SK-N-SH treated with all-trans-retinoic acid at 6 μM for 48 hours (cell line): ENCODE results near the gene SNAP25.

Experiments used
- ATAC-seq: fragments of 200-7000 bp; cut with Tn5 transposase; 3 replicates; pipeline ENCODE4 v1.9.1; 2020; ENCODE audit warnings: mild to moderate bottlenecking, moderate library complexity
- ARNTL ChIP-seq: fragments of 450-650 bp; formaldehyde crosslinking; IDR thresholded peaks from 2 replicates; pipeline ENCODE4 v1.5.0; 2020; ENCODE audit warnings: low read depth, mild to moderate bottlenecking, moderate library complexity, borderline replicate concordance
- BACH2 ChIP-seq: fragments of 250-450 bp; sonication (Bioruptor Pico); IDR thresholded peaks from 2 replicates; pipeline ENCODE4 v1.9.0; 2021; ENCODE audit warnings: mild to moderate bottlenecking, borderline replicate concordance
- CSDC2 ChIP-seq: fragments of 250-450 bp; sonication (Bioruptor Pico); IDR thresholded peaks from 2 replicates; pipeline ENCODE4 v1.5.0; 2020; ENCODE audit warnings: mild to moderate bottlenecking, moderate library complexity
- ESRRG ChIP-seq: fragments of 250-450 bp; sonication (Bioruptor Pico); IDR thresholded peaks from 2 replicates; pipeline ENCODE4 v1.6.1; 2021; ENCODE audit warnings: mild to moderate bottlenecking
- GLIS3 ChIP-seq: fragments of 250-450 bp; sonication (Bioruptor Pico); IDR thresholded peaks from 2 replicates; pipeline ENCODE4 v1.5.0; 2020; ENCODE audit warnings: mild to moderate bottlenecking, moderate library complexity
- ISL1 ChIP-seq: fragments of 250-450 bp; sonication (Bioruptor Pico); IDR thresholded peaks from 2 replicates; pipeline ENCODE4 v2.1.2; 2022; ENCODE audit warnings: mild to moderate bottlenecking, moderate library complexity
- OSR1 ChIP-seq: fragments of 250-450 bp; sonication (Bioruptor Pico); IDR thresholded peaks from 2 replicates; pipeline ENCODE4 v1.8.0; 2022; ENCODE audit warnings: moderate library complexity, mild to moderate bottlenecking, inconsistent platforms
- PATZ1 ChIP-seq: fragments of 250-450 bp; sonication (Bioruptor Pico); IDR thresholded peaks from 2 replicates; pipeline ENCODE4 v1.8.0; 2020; ENCODE audit warnings: mild to moderate bottlenecking, moderate library complexity, borderline replicate concordance
- PPARA ChIP-seq: fragments of 250-450 bp; sonication (Bioruptor Pico); IDR thresholded peaks from 2 replicates; pipeline ENCODE4 v1.5.0; 2020; ENCODE audit warnings: mild to moderate bottlenecking, borderline replicate concordance
- RARB ChIP-seq: fragments of 250-450 bp; sonication (Bioruptor Pico); IDR thresholded peaks from 2 replicates; pipeline ENCODE4 v1.8.0; 2021; ENCODE audit warnings: mild to moderate bottlenecking, moderate library complexity
- SNAI2 ChIP-seq: fragments of 250-450 bp; sonication (Bioruptor Pico); IDR thresholded peaks from 2 replicates; pipeline ENCODE4 v1.5.0; 2020; ENCODE audit warnings: mild to moderate bottlenecking, moderate library complexity
- TCF4 ChIP-seq: fragments of 250-450 bp; sonication (Bioruptor Pico); IDR thresholded peaks from 2 replicates; pipeline ENCODE4 v1.8.0; 2021; ENCODE audit warnings: mild to moderate bottlenecking, moderate library complexity, borderline replicate concordance
- TOX ChIP-seq: fragments of 250-450 bp; sonication (Bioruptor Pico); IDR thresholded peaks from 2 replicates; pipeline ENCODE4 v1.8.0; 2021; ENCODE audit warnings: mild to moderate bottlenecking, moderate library complexity, borderline replicate concordance
- TSHZ2 ChIP-seq: fragments of 250-450 bp; sonication (Bioruptor Pico); IDR thresholded peaks from 2 replicates; pipeline ENCODE4 v1.5.0; 2020; ENCODE audit warnings: mild to moderate bottlenecking, moderate library complexity
- ZC3H10 ChIP-seq: fragments of 250-450 bp; sonication (Bioruptor Pico); IDR thresholded peaks from 2 replicates; pipeline ENCODE4 v1.5.1; 2021; ENCODE audit warnings: mild to moderate bottlenecking, moderate library complexity
- ZFP3 ChIP-seq: fragments of 250-450 bp; sonication (Bioruptor Pico); IDR thresholded peaks from 2 replicates; pipeline ENCODE4 v1.5.0; 2020; ENCODE audit warnings: mild to moderate bottlenecking, moderate library complexity
- ZFP30 ChIP-seq: fragments of 450-650 bp; formaldehyde crosslinking; IDR thresholded peaks from 2 replicates; pipeline ENCODE4 v1.5.0; 2022; ENCODE audit warnings: mild to moderate bottlenecking, moderate library complexity
- ZNF565 ChIP-seq: fragments of 450-650 bp; formaldehyde crosslinking; conservative IDR thresholded peaks from 2 replicates; pipeline ENCODE4 v1.5.0; 2020; ENCODE audit warnings: low read depth, mild to moderate bottlenecking, moderate library complexity
- ZNF70 ChIP-seq: fragments of 450-650 bp; formaldehyde crosslinking; IDR thresholded peaks from 2 replicates; pipeline ENCODE4 v1.5.0; 2020; ENCODE audit warnings: mild to moderate bottlenecking, moderate library complexity
- ZNF8 ChIP-seq: fragments of 450-650 bp; formaldehyde crosslinking; IDR thresholded peaks from 2 replicates; pipeline ENCODE4 v1.5.0; 2020; ENCODE audit warnings: mild to moderate bottlenecking, moderate library complexity
- TF ChIP-seq, protein P1 (sequence below): fragments of 250-450 bp; sonication (Bioruptor Pico); IDR thresholded peaks from 2 replicates; pipeline ENCODE4 v1.8.0; 2021; ENCODE audit warnings: low read depth, mild to moderate bottlenecking, moderate library complexity, borderline replicate concordance
- TF ChIP-seq, protein P2 (sequence below): fragments of 250-450 bp; sonication (Bioruptor Pico); IDR thresholded peaks from 2 replicates; pipeline ENCODE4 v1.5.1; 2021; ENCODE audit warnings: mild to moderate bottlenecking, moderate library complexity

SNAP25 gene

DNA sequence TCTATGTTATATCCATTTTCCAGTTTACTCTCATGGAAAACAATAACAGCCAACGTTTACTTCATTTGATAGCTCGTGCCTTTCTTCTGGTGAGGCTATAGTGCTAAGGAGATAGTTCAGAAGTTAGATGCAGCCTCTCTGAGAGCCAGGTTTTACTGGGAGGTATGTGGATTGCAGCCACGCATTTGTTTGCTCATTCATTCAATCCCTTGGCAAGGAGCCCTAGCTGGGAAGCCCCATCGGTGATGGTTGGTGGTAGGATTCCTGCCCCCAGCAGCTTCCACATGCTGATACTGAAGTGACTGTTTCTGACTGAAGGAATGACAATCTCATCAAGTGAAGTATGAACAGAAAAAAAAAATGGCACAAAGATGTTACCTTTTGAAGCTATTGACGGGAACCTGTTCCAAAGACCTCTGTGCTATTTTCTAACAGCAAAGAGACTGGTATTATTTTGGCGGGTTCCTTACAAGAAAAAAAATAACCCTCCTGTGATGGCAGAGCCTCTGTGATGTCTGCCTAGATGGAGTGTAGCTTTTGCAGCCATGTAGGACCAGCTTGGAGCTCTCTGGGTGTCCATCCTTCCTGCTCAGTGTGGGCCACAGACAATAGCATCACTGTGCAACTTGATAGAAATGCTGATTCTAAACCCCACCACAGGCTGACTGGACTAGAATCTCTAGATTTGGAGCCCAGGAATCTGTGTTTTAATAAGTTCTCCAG is 30.6 kb downstream of the SNAP25 start:
- no peak for ATAC-seq
- TF ChIP-seq OSR1 (CRISPR knock-in tag), result no peak
- TF ChIP-seq ZC3H10 (CRISPR knock-in tag), result no peak
- TF ChIP-seq GLIS3 (CRISPR knock-in tag), result no peak
- TF ChIP-seq ZFP3, result no peak
- TF ChIP-seq ZFP30 (CRISPR knock-in tag), result no peak
- no peak for TF ChIP-seq PATZ1 (CRISPR knock-in tag)
- TF ChIP-seq, protein P1, sequence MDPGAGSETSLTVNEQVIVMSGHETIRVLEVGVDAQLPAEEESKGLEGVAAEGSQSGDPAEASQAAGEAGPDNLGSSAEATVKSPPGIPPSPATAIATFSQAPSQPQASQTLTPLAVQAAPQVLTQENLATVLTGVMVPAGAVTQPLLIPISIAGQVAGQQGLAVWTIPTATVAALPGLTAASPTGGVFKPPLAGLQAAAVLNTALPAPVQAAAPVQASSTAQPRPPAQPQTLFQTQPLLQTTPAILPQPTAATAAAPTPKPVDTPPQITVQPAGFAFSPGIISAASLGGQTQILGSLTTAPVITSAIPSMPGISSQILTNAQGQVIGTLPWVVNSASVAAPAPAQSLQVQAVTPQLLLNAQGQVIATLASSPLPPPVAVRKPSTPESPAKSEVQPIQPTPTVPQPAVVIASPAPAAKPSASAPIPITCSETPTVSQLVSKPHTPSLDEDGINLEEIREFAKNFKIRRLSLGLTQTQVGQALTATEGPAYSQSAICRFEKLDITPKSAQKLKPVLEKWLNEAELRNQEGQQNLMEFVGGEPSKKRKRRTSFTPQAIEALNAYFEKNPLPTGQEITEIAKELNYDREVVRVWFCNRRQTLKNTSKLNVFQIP, result no peak
- TF ChIP-seq ZNF8 (CRISPR knock-in tag), result no peak
- TF ChIP-seq TCF4 (CRISPR knock-in tag), result no peak
- TF ChIP-seq, protein P2, sequence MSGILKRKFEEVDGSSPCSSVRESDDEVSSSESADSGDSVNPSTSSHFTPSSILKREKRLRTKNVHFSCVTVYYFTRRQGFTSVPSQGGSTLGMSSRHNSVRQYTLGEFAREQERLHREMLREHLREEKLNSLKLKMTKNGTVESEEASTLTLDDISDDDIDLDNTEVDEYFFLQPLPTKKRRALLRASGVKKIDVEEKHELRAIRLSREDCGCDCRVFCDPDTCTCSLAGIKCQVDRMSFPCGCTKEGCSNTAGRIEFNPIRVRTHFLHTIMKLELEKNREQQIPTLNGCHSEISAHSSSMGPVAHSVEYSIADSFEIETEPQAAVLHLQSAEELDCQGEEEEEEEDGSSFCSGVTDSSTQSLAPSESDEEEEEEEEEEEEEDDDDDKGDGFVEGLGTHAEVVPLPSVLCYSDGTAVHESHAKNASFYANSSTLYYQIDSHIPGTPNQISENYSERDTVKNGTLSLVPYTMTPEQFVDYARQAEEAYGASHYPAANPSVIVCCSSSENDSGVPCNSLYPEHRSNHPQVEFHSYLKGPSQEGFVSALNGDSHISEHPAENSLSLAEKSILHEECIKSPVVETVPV (CRISPR knock-in tag), result no peak
- no peak for TF ChIP-seq ZNF70 (CRISPR knock-in tag)
- TF ChIP-seq RARB, result no peak
- no peak for TF ChIP-seq ZNF565 (CRISPR knock-in tag)
- TF ChIP-seq ISL1 (CRISPR knock-in tag), result no peak
- TF ChIP-seq ESRRG (CRISPR knock-in tag), result no peak
- TF ChIP-seq TSHZ2, result no peak
- TF ChIP-seq ARNTL, result no peak
- TF ChIP-seq CSDC2 (CRISPR knock-in tag), result no peak
- TF ChIP-seq SNAI2 (CRISPR knock-in tag), result no peak
- no peak for TF ChIP-seq PPARA (CRISPR knock-in tag)

DNA sequence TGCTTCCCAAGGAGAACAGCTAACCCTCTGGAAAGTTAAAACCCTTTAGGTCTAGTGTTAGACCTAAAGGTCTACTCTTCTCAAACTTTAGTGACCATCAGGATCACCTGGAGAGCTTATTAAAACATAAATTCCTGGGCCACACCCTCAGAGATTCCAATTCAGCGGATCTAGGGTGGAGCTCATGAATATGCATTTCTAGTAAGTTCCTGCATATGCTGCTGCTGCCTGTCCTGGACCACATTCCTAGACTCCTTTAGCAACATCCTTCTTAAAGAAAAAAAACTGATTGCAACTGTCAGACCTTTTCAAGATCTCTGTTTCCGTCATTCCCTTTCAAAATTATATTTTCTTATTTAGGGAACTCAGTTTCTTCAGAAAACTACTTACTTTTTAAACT is 31.2 kb downstream of the SNAP25 start:
- TF ChIP-seq ZNF8 (CRISPR knock-in tag) (no peak), ZFP3 (no peak), RARB (no peak), ZNF70 (CRISPR knock-in tag) (no peak), ESRRG (CRISPR knock-in tag) (no peak), ZFP30 (CRISPR knock-in tag) (no peak), OSR1 (CRISPR knock-in tag) (no peak), ZC3H10 (CRISPR knock-in tag) (no peak), ZNF565 (CRISPR knock-in tag) (no peak), ISL1 (CRISPR knock-in tag) (no peak), CSDC2 (CRISPR knock-in tag) (no peak), TSHZ2 (no peak), BACH2 (CRISPR knock-in tag) (no peak), PPARA (CRISPR knock-in tag) (no peak), GLIS3 (CRISPR knock-in tag) (no peak), ARNTL (no peak), TOX (CRISPR knock-in tag) (no peak), SNAI2 (CRISPR knock-in tag) (no peak)
- TF ChIP-seq, protein P2 (CRISPR knock-in tag), result no peak
- TF ChIP-seq, protein P1, result no peak
- ATAC-seq, result no peak
